Measurements from ENCODE around the gene DNLZ. TPM values are rescaled to one million over a fixed set of nuclear protein-coding genes. Genes with fewer than 3 reads are reported as not detected.

The DNLZ gene
- total and polyA plus RNA-seq, 11 donors: 21.3 to 67.8 (median 33.6) TPM

GRCh38 chr9:136365775-136366222 lies 2.3 kb upstream of the DNLZ start:
- Histone ChIP-seq H3K36me3 (no peaks in the 10 kb centered on the region), H3K27me3 (no peaks in the 10 kb centered on the region), H3K4me3 (no peak overlapping the region), H3K27ac (peak overlapping the region in 1 of 12 donors; percentile 67), H3K4me1 (peaks cover 3 to 35% (median 22%) of the 10 kb centered on the region in 12 donors), H3K9me3 (no peaks in the 10 kb centered on the region)
- TF ChIP-seq POLR2A (IDR thresholded peaks at IDR 0.05): no peak
- TF ChIP-seq, protein P1, sequence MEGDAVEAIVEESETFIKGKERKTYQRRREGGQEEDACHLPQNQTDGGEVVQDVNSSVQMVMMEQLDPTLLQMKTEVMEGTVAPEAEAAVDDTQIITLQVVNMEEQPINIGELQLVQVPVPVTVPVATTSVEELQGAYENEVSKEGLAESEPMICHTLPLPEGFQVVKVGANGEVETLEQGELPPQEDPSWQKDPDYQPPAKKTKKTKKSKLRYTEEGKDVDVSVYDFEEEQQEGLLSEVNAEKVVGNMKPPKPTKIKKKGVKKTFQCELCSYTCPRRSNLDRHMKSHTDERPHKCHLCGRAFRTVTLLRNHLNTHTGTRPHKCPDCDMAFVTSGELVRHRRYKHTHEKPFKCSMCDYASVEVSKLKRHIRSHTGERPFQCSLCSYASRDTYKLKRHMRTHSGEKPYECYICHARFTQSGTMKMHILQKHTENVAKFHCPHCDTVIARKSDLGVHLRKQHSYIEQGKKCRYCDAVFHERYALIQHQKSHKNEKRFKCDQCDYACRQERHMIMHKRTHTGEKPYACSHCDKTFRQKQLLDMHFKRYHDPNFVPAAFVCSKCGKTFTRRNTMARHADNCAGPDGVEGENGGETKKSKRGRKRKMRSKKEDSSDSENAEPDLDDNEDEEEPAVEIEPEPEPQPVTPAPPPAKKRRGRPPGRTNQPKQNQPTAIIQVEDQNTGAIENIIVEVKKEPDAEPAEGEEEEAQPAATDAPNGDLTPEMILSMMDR (IDR thresholded peaks at IDR 0.05): no peak
- WGBS, 4 donors: 59 to 72% (median 67%) methylated on average over 9 of the region's 9 CpGs
- DNase-seq (no peak), ATAC-seq (no peak)
- intact Hi-C loops (cut with DNase I): loop anchor here in 1 of 10 donors (2.0 kb wide), 1 partner anchor 35 kb away; the partner anchor contains the start of gene SNAPC4

DNA sequence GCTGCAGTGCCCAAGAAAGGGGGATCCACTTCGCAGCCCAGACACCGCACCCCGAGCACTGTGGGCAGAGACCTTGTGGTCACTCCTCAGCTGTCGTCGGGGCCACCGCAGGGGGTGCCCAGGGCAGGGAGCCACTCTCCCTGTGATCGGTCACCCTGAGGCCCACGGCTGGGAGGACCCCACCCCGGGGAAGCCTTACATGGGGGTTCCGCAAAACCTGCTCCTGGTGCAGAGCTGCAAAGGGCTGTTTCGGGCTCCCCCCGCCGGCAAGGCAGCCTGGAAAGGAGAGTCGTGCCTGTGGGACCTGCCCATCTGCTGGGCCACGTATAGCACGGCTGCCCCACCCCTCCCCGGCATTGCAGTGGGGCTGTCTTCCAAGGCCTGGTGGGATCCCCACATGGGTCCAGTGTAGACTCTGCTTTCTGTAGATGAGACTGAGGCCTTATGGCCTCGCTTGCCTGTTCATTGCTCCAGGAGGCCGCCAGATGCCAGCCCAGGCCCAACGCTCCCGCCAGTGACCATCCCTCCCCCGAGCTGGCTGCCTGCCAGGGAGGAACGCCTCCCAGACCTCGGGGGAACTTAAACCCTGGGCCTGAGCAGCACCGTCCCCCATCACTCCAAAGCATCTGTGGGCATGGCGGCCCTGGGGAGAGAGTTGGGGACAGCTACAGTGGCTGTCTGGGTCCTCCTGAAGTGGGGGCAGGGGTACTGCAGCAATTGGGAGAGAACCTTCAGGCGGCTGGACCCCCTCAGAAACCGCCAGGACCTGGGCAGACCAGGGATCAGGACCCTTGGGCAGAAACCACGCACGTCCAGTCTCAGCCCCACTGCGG lies 1.6 kb upstream of the DNLZ start:
- H3K27ac ChIP-seq: peak overlapping the region in 1 of 12 donors; percentile 67
- ATAC-seq (no peak), DNase-seq (no peak)
- H3K27me3 ChIP-seq: no peaks in the 10 kb centered on the region
- 78 to 82% (median 81%) methylated on average over 6 to 31 of the region's 31 CpGs for WGBS, 4 donors
- no peak overlapping the region for H3K4me3 ChIP-seq
- TF ChIP-seq, protein P1 (IDR thresholded peaks at IDR 0.05): no peak
- no peak for TF ChIP-seq POLR2A (IDR thresholded peaks at IDR 0.05)
- H3K4me1 ChIP-seq: peaks cover 3 to 35% (median 22%) of the 10 kb centered on the region in 12 donors
- intact Hi-C loops (cut with DNase I): loop anchor here in 1 of 10 donors (2.0 kb wide), 1 partner anchor 36 kb away; the partner anchor contains the start of gene SNAPC4
- no peaks in the 10 kb centered on the region for H3K36me3 ChIP-seq
- no peaks in the 10 kb centered on the region for H3K9me3 ChIP-seq

DNA sequence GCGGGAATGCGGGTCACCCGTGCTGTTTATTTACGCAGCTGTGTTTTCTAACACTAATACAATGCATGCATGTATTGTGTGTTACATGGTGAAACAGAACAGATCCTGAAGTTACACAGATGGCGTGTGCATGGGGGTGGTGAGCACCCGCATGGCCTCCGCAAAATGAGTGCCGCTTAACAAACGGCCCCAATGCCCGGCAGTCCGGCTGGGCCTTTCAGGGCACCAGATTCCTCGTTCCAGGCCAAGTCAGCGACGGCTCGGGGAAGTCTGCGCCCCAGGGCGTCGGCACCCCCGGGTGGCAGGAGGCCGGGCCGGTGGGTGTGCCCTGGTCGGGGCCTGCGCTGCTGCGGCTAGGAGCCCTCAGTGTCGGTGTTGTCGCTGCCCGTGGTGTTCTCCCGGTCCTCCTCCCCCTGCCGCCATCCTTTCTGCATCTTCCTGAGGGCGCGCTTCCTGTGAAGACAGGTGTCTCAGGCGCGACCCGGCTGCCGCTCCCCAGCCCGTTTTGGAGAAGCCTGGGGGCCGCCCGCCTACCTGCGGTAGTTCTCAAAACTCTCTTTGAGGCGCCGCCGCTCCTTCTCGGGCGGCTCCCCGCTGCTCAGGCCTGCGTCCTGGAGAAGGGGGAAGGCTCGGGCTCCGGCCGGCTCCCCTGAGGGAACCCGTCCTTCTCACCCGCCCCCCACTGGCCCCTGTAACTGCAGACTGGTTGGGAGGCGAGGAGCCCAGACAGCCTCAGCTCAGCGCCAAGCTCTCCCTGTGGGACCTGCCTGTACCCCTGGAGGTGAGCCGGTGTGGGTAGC lies 605 bp upstream of the DNLZ start:
- peak overlapping the region in 4 of 12 donors; percentile 92 to 98 (median 98) for H3K27ac ChIP-seq
- no peaks in the 10 kb centered on the region for H3K27me3 ChIP-seq
- H3K4me1 ChIP-seq: peaks cover 3 to 35% (median 22%) of the 10 kb centered on the region in 12 donors
- intact Hi-C loops (cut with DNase I): loop anchor here in 5 of 10 donors (1.0 to 2.0 kb wide), 5 partner anchors 19 to 37 kb away; partner anchors contain the start of gene SNAPC4 (in 1 of the 5)
- no peaks in the 10 kb centered on the region for H3K9me3 ChIP-seq
- peak overlapping the region in 8 of 12 donors; percentile 60 to 96 (median 84) for H3K4me3 ChIP-seq
- no peak for TF ChIP-seq POLR2A (IDR thresholded peaks at IDR 0.05)
- TF ChIP-seq, protein P1 (IDR thresholded peaks at IDR 0.05): peak in 6 of 12 donors; percentile 4 to 35 (median 8)
- ATAC-seq (no peak), DNase-seq (no peak)
- 34 to 46% (median 42%) methylated on average over 39 to 54 of the region's 54 CpGs for WGBS, 4 donors
- H3K36me3 ChIP-seq: peaks cover 0 to 2% (median 0%) of the 10 kb centered on the region in 9 donors

All from heart left ventricle (tissue), 16 donors.